Measurements from ENCODE around the gene PIK3R2. TPM values are rescaled to one million over a fixed set of nuclear protein-coding genes. Genes with fewer than 3 reads are reported as not detected.

Gene PIK3R2
- total and polyA plus RNA-seq, 2 of the 8 experiments (the other 6 are each of a cell fraction or from before 2014, with no cell fraction given): 21.7 to 57.1 TPM

DNA sequence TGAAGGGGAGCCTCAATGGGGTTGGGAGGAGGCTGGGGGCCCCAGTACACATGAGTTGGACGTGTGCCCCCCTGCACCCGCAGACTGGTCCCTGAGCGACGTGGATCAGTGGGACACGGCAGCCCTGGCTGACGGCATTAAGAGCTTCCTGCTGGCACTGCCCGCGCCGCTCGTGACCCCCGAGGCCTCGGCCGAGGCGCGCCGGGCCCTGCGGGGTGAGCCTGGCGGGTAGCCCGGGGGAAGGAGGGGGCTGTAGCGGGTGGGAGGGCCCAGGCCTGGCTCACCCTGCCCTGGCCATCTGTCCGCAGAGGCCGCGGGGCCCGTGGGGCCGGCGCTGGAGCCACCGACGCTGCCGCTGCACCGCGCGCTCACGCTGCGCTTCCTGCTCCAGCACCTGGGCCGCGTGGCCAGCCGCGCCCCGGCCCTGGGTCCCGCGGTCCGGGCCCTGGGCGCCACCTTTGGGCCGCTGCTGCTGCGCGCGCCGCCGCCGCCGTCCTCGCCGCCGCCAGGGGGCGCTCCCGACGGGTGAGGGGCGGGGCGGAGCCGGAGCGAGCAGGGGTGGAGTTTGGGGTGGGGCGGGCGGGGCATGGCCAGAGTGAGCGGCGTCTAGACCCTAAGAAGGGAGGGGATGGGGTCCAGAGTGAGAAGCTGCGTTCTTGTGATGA is 8.1 kb downstream of the PIK3R2 start (continued):
- TF ChIP-seq, protein P1, sequence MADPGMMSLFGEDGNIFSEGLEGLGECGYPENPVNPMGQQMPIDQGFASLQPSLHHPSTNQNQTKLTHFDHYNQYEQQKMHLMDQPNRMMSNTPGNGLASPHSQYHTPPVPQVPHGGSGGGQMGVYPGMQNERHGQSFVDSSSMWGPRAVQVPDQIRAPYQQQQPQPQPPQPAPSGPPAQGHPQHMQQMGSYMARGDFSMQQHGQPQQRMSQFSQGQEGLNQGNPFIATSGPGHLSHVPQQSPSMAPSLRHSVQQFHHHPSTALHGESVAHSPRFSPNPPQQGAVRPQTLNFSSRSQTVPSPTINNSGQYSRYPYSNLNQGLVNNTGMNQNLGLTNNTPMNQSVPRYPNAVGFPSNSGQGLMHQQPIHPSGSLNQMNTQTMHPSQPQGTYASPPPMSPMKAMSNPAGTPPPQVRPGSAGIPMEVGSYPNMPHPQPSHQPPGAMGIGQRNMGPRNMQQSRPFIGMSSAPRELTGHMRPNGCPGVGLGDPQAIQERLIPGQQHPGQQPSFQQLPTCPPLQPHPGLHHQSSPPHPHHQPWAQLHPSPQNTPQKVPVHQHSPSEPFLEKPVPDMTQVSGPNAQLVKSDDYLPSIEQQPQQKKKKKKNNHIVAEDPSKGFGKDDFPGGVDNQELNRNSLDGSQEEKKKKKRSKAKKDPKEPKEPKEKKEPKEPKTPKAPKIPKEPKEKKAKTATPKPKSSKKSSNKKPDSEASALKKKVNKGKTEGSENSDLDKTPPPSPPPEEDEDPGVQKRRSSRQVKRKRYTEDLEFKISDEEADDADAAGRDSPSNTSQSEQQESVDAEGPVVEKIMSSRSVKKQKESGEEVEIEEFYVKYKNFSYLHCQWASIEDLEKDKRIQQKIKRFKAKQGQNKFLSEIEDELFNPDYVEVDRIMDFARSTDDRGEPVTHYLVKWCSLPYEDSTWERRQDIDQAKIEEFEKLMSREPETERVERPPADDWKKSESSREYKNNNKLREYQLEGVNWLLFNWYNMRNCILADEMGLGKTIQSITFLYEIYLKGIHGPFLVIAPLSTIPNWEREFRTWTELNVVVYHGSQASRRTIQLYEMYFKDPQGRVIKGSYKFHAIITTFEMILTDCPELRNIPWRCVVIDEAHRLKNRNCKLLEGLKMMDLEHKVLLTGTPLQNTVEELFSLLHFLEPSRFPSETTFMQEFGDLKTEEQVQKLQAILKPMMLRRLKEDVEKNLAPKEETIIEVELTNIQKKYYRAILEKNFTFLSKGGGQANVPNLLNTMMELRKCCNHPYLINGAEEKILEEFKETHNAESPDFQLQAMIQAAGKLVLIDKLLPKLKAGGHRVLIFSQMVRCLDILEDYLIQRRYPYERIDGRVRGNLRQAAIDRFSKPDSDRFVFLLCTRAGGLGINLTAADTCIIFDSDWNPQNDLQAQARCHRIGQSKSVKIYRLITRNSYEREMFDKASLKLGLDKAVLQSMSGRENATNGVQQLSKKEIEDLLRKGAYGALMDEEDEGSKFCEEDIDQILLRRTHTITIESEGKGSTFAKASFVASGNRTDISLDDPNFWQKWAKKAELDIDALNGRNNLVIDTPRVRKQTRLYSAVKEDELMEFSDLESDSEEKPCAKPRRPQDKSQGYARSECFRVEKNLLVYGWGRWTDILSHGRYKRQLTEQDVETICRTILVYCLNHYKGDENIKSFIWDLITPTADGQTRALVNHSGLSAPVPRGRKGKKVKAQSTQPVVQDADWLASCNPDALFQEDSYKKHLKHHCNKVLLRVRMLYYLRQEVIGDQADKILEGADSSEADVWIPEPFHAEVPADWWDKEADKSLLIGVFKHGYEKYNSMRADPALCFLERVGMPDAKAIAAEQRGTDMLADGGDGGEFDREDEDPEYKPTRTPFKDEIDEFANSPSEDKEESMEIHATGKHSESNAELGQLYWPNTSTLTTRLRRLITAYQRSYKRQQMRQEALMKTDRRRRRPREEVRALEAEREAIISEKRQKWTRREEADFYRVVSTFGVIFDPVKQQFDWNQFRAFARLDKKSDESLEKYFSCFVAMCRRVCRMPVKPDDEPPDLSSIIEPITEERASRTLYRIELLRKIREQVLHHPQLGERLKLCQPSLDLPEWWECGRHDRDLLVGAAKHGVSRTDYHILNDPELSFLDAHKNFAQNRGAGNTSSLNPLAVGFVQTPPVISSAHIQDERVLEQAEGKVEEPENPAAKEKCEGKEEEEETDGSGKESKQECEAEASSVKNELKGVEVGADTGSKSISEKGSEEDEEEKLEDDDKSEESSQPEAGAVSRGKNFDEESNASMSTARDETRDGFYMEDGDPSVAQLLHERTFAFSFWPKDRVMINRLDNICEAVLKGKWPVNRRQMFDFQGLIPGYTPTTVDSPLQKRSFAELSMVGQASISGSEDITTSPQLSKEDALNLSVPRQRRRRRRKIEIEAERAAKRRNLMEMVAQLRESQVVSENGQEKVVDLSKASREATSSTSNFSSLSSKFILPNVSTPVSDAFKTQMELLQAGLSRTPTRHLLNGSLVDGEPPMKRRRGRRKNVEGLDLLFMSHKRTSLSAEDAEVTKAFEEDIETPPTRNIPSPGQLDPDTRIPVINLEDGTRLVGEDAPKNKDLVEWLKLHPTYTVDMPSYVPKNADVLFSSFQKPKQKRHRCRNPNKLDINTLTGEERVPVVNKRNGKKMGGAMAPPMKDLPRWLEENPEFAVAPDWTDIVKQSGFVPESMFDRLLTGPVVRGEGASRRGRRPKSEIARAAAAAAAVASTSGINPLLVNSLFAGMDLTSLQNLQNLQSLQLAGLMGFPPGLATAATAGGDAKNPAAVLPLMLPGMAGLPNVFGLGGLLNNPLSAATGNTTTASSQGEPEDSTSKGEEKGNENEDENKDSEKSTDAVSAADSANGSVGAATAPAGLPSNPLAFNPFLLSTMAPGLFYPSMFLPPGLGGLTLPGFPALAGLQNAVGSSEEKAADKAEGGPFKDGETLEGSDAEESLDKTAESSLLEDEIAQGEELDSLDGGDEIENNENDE (IDR thresholded peaks at IDR 0.05; ENCODE audit: insufficient replicate concordance, low read length): no peak
- TF ChIP-seq TAF7 (optimal IDR thresholded peaks at IDR 0.05; ENCODE audit: borderline replicate concordance, low read depth, low read length) (no peak), KDM4A (IDR thresholded peaks at IDR 0.05; ENCODE audit: low read depth, low read length, severe bottlenecking) (no peak), POLR2A (IDR thresholded peaks at IDR 0.05; ENCODE audit: control extremely low read depth in 1 of 2, low read depth in 2 of 2, low read length in 2 of 2) (peak in 1 of 2 experiments; percentile 43; a peak in 1 of 3 replicates), RAD21 (IDR thresholded peaks at IDR 0.05 in 1 of 2, conservative IDR thresholded peaks at IDR 0.05 in 1 of 2; ENCODE audit: low read depth in 2 of 2, low read length in 2 of 2) (0 out of 4 replicates have a peak, but pooled peaks of 1 of the 2 experiments have one; percentile 28), POLR2AphosphoS5 (IDR thresholded peaks at IDR 0.05; ENCODE audit: low read depth, low read length) (0 out of 2 replicates have a peak, but pooled peaks have one; percentile 6), TEAD4 (IDR thresholded peaks at IDR 0.05; ENCODE audit: low read depth, low read length) (no peak), TAF1 (IDR thresholded peaks at IDR 0.05; ENCODE audit: low read depth, low read length) (no peak)
- TF ChIP-seq, protein P2, sequence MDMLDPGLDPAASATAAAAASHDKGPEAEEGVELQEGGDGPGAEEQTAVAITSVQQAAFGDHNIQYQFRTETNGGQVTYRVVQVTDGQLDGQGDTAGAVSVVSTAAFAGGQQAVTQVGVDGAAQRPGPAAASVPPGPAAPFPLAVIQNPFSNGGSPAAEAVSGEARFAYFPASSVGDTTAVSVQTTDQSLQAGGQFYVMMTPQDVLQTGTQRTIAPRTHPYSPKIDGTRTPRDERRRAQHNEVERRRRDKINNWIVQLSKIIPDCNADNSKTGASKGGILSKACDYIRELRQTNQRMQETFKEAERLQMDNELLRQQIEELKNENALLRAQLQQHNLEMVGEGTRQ (IDR thresholded peaks at IDR 0.05; ENCODE audit: low read length): no peak
